ENCODE data around the gene KRTAP10-10.
"Not testable (repeated sequence)": the region's sequence is repeated elsewhere in the genome, so short reads cannot be mapped to it uniquely, and the experiment has no call there.

The KRTAP10-10 gene

DNA sequence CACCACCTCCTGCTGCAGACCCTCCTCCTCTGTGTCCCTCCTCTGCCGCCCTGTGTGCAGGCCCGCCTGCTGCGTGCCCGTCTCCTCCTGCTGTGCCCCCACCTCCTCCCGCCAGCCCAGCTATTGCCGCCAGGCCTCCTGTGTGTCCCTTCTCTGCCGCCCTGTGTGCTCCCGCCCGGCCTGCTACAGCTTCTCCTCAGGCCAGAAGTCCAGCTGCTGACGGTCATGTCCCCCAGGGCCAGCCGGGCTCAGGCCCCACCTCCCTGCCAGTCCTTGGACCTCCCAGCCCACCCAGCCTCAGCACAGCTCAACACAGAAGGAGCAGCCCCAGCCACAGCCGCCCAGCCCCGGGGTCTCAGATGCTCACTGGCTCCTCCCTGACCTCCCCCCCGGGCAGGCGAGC is 9.3 kb upstream of the KRTAP10-10 start:
- H3K79me2 ChIP-seq (ENCODE audit: control insufficient read depth, insufficient read depth, low read length, poor library complexity); DNase-seq; H3K18ac ChIP-seq (ENCODE audit: low read length); H2BK120ac ChIP-seq (ENCODE audit: insufficient read depth, low read length, poor library complexity); H3K4me2 ChIP-seq (ENCODE audit: low read length); H3K79me1 ChIP-seq (ENCODE audit: low read length); H2AFZ ChIP-seq (ENCODE audit: insufficient read depth, low read length, poor library complexity); H3K9me3 ChIP-seq (ENCODE audit: insufficient read depth, low read depth, low read length); H3K27ac ChIP-seq (ENCODE audit: low read depth, low read length); H2BK12ac ChIP-seq (ENCODE audit: low read length); H4K91ac ChIP-seq (ENCODE audit: low read depth, low read length); H4K8ac ChIP-seq (ENCODE audit: low read depth, low read length); H3K36me3 ChIP-seq (ENCODE audit: control insufficient read depth in 1 of 2, insufficient read depth in 2 of 2, low read length in 2 of 2); H3K14ac ChIP-seq (ENCODE audit: low read length); H3K4ac ChIP-seq (ENCODE audit: low read depth, low read length); H2AK5ac ChIP-seq (ENCODE audit: low read length); H3K4me1 ChIP-seq (ENCODE audit: control insufficient read depth in 1 of 2, insufficient read depth in 2 of 2, low read length in 2 of 2); H3K27me3 ChIP-seq (ENCODE audit: insufficient read depth, low read length); H4K12ac ChIP-seq (ENCODE audit: low read depth, low read length); H3K9ac ChIP-seq (ENCODE audit: low read length); H3K4me3 ChIP-seq (ENCODE audit: low read depth, low read length); H2BK5ac ChIP-seq (ENCODE audit: low read depth, low read length, poor library complexity); H3K23ac ChIP-seq (ENCODE audit: low read length): not testable (repeated sequence)
- WGBS (ENCODE audit: extremely low coverage, insufficient coverage, insufficient read length), result no CpG with 5 or more reads among the region's 15 CpGs

- Histone ChIP-seq H3K14ac (ENCODE audit: low read length) (no peak overlapping the region), H3K27ac (ENCODE audit: low read depth, low read length) (no peak overlapping the region), H2BK120ac (ENCODE audit: insufficient read depth, low read length, poor library complexity) (no peak overlapping the region), H3K27me3 (ENCODE audit: insufficient read depth, low read length) (no peaks in the 10 kb centered on the region), H2BK12ac (ENCODE audit: low read length) (no peak overlapping the region), H3K79me1 (ENCODE audit: low read length) (no peaks in the 10 kb centered on the region), H3K9ac (ENCODE audit: low read length) (no peak overlapping the region), H3K36me3 (ENCODE audit: control insufficient read depth in 1 of 2, insufficient read depth in 2 of 2, low read length in 2 of 2) (no peaks in the 10 kb centered on the region), H2BK5ac (ENCODE audit: low read depth, low read length, poor library complexity) (no peak overlapping the region), H2AK5ac (ENCODE audit: low read length) (no peak overlapping the region), H3K4me3 (ENCODE audit: low read depth, low read length) (no peak overlapping the region), H3K9me3 (ENCODE audit: insufficient read depth, low read depth, low read length) (peaks cover 7% of the 10 kb centered on the region), H3K4me1 (ENCODE audit: control insufficient read depth in 1 of 2, insufficient read depth in 2 of 2, low read length in 2 of 2) (no peaks in the 10 kb centered on the region), H3K4ac (ENCODE audit: low read depth, low read length) (no peak overlapping the region), H4K8ac (ENCODE audit: low read depth, low read length) (no peak overlapping the region), H4K12ac (ENCODE audit: low read depth, low read length) (no peak overlapping the region), H3K79me2 (ENCODE audit: control insufficient read depth, insufficient read depth, low read length, poor library complexity) (no peaks in the 10 kb centered on the region), H3K4me2 (ENCODE audit: low read length) (no peak overlapping the region), H4K91ac (ENCODE audit: low read depth, low read length) (no peak overlapping the region), H3K18ac (ENCODE audit: low read length) (no peak overlapping the region), H3K23ac (ENCODE audit: low read length) (no peak overlapping the region), H2AFZ (ENCODE audit: insufficient read depth, low read length, poor library complexity) (no peak overlapping the region)
- WGBS (ENCODE audit: extremely low coverage, insufficient coverage, insufficient read length), result no CpG with 5 or more reads among the region's 18 CpGs
- DNase-seq, result no peak
Measured at GRCh38 chr21:44628707-44629391, 8.3 kb upstream of the KRTAP10-10 start.

DNA sequence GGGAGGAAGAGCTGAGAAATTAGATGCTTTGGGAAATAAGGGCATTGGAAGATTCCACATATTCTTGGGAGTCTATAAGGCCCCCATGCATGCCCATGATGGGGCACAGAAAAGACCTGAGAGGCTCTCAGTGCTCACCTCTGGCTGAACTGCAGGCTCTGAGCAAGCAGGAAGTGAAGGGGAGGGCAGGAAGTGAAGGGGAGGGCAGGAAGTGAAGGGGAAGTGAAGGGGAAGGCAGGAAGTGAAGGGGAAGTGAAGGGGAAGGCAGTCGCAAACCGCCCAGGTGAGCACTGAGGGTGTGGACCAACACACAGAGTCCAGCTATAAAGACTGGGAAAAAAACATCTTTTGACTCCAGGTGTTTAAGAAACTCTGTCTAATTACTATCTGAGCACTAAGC is 6.7 kb upstream of the KRTAP10-10 start:
- Histone ChIP-seq H3K14ac (ENCODE audit: low read length) (no peak overlapping the region), H4K12ac (ENCODE audit: low read depth, low read length) (no peak overlapping the region), H3K18ac (ENCODE audit: low read length) (no peak overlapping the region), H4K91ac (ENCODE audit: low read depth, low read length) (no peak overlapping the region), H3K4me3 (ENCODE audit: low read depth, low read length) (no peak overlapping the region), H2AK5ac (ENCODE audit: low read length) (no peak overlapping the region), H3K4me1 (ENCODE audit: control insufficient read depth in 1 of 2, insufficient read depth in 2 of 2, low read length in 2 of 2) (no peaks in the 10 kb centered on the region), H2AFZ (ENCODE audit: insufficient read depth, low read length, poor library complexity) (no peak overlapping the region), H2BK120ac (ENCODE audit: insufficient read depth, low read length, poor library complexity) (no peak overlapping the region), H3K4me2 (ENCODE audit: low read length) (no peak overlapping the region), H3K4ac (ENCODE audit: low read depth, low read length) (no peak overlapping the region), H4K8ac (ENCODE audit: low read depth, low read length) (no peak overlapping the region), H2BK12ac (ENCODE audit: low read length) (no peak overlapping the region), H3K79me1 (ENCODE audit: low read length) (no peaks in the 10 kb centered on the region), H3K79me2 (ENCODE audit: control insufficient read depth, insufficient read depth, low read length, poor library complexity) (no peaks in the 10 kb centered on the region), H3K27me3 (ENCODE audit: insufficient read depth, low read length) (no peaks in the 10 kb centered on the region), H2BK5ac (ENCODE audit: low read depth, low read length, poor library complexity) (no peak overlapping the region), H3K27ac (ENCODE audit: low read depth, low read length) (no peak overlapping the region), H3K9ac (ENCODE audit: low read length) (no peak overlapping the region), H3K36me3 (ENCODE audit: control insufficient read depth in 1 of 2, insufficient read depth in 2 of 2, low read length in 2 of 2) (no peaks in the 10 kb centered on the region), H3K23ac (ENCODE audit: low read length) (no peak overlapping the region), H3K9me3 (ENCODE audit: insufficient read depth, low read depth, low read length) (peaks cover 7% of the 10 kb centered on the region)
- no CpG with 5 or more reads among the region's 2 CpGs for WGBS (ENCODE audit: extremely low coverage, insufficient coverage, insufficient read length)
- no peak for DNase-seq

GRCh38 chr21:44632067-44632466 is 5.1 kb upstream of the KRTAP10-10 start:
- Histone ChIP-seq H3K9ac (ENCODE audit: low read length) (no peak overlapping the region), H3K79me1 (ENCODE audit: low read length) (no peaks in the 10 kb centered on the region), H3K18ac (ENCODE audit: low read length) (no peak overlapping the region), H2BK120ac (ENCODE audit: insufficient read depth, low read length, poor library complexity) (no peak overlapping the region), H3K4me2 (ENCODE audit: low read length) (no peak overlapping the region), H3K4ac (ENCODE audit: low read depth, low read length) (no peak overlapping the region), H2BK12ac (ENCODE audit: low read length) (no peak overlapping the region), H3K14ac (ENCODE audit: low read length) (no peak overlapping the region), H3K4me1 (ENCODE audit: control insufficient read depth in 1 of 2, insufficient read depth in 2 of 2, low read length in 2 of 2) (no peaks in the 10 kb centered on the region), H4K12ac (ENCODE audit: low read depth, low read length) (no peak overlapping the region), H3K23ac (ENCODE audit: low read length) (no peak overlapping the region), H3K4me3 (ENCODE audit: low read depth, low read length) (no peak overlapping the region), H2AFZ (ENCODE audit: insufficient read depth, low read length, poor library complexity) (no peak overlapping the region), H2AK5ac (ENCODE audit: low read length) (no peak overlapping the region), H4K91ac (ENCODE audit: low read depth, low read length) (no peak overlapping the region), H3K79me2 (ENCODE audit: control insufficient read depth, insufficient read depth, low read length, poor library complexity) (no peaks in the 10 kb centered on the region), H3K36me3 (ENCODE audit: control insufficient read depth in 1 of 2, insufficient read depth in 2 of 2, low read length in 2 of 2) (no peaks in the 10 kb centered on the region), H4K8ac (ENCODE audit: low read depth, low read length) (no peak overlapping the region), H2BK5ac (ENCODE audit: low read depth, low read length, poor library complexity) (no peak overlapping the region), H3K27me3 (ENCODE audit: insufficient read depth, low read length) (no peaks in the 10 kb centered on the region), H3K9me3 (ENCODE audit: insufficient read depth, low read depth, low read length) (no peaks in the 10 kb centered on the region), H3K27ac (ENCODE audit: low read depth, low read length) (no peak overlapping the region)
- WGBS (ENCODE audit: extremely low coverage, insufficient coverage, insufficient read length), result no CpG with 5 or more reads among the region's 1 CpG
- no peak for DNase-seq

All from trophoblast cell (in vitro differentiated cells and primary cell).